HG03095 (cell line): ENCODE measurements around the gene ARID3A.

Source experiments
- ATAC-seq: cut with Tn5 transposase; IDR thresholded peaks from one replicate; pipeline ENCODE4 v1.9.1; 2021; ENCODE audit warnings: moderate library complexity; ENCODE audit not compliant: unreplicated experiment

The ARID3A gene

DNA sequence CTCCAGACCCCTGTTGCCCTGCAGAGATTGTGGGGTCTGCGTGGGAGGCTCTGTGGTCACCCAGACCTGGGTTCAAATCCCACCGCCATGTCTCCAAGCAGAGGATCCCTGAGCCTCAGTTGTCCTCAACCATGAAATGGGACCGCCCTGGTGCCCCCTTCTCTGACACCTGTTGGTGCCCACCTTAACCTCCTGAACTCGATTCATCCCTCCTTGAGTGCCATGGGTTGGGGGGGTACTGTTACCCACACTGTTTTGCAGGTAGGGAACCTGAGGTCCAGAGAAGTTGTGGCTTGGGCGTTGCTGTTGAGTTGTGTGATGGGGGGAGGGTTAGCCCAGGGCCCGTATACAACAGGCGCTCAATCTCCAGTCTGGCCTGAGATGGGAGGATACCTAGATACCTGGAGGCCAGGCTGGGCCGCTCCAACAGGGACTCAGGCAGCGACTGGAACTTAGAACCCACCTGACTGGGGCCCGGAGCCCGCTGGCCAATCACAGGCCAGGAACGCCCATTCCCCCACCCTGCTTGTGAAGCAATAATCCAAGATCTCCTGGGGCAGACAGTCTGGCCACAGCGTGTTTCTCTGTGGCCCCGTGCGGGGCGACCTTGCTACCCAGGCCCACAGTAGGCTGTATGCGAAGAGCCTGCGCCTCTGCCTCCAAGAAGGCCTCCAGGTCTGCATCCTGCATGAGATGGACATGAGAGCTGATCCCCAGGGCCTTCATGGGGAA, 2.8 kb downstream of the ARID3A start:
- ATAC-seq: no peak

DNA sequence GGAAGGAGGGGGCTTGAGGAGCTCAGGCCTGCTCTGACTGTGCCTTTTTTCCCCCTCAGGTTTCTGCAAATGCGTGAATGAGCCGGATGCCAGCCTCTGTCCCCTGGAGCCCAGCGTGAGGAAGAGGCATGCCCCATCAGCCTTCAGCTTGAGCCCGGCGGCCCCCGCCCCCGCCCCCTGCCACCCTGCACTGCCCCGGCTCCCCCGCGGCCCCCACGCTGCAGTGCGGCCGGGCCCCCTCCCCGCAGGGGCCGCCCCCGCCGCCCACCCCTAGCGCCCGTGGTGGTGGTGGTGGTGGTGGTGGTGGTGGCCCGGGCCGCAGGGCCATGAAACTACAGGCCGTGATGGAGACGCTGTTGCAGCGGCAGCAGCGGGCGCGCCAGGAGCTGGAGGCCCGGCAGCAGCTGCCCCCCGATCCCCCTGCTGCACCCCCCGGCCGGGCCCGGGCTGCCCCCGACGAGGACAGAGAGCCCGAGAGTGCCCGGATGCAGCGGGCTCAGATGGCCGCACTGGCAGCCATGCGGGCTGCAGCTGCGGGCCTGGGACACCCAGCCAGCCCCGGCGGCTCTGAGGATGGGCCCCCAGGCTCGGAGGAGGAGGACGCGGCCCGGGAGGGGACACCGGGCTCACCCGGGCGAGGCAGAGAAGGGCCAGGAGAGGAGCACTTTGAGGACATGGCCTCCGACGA, 3.5 kb downstream of the ARID3A start:
- no peak for ATAC-seq

DNA sequence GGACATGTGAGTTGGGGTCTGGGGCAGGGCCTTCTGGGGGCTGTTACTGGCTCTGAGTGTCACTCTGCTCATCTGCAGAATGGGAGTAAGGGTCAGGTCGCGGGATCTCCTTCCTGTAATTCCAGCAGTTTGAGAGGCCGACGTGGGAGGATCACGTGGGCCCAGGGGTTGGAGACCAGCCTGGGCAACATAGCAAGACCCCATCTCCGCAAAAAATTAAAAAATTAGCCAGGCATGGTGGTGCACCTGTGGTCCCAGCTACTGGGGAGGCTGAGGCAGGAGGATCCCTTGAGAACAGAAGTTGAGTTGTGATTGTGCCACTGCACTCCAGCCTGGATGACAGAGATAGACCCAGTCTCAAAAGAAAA, 4.0 kb downstream of the ARID3A start:
- no peak for ATAC-seq

DNA sequence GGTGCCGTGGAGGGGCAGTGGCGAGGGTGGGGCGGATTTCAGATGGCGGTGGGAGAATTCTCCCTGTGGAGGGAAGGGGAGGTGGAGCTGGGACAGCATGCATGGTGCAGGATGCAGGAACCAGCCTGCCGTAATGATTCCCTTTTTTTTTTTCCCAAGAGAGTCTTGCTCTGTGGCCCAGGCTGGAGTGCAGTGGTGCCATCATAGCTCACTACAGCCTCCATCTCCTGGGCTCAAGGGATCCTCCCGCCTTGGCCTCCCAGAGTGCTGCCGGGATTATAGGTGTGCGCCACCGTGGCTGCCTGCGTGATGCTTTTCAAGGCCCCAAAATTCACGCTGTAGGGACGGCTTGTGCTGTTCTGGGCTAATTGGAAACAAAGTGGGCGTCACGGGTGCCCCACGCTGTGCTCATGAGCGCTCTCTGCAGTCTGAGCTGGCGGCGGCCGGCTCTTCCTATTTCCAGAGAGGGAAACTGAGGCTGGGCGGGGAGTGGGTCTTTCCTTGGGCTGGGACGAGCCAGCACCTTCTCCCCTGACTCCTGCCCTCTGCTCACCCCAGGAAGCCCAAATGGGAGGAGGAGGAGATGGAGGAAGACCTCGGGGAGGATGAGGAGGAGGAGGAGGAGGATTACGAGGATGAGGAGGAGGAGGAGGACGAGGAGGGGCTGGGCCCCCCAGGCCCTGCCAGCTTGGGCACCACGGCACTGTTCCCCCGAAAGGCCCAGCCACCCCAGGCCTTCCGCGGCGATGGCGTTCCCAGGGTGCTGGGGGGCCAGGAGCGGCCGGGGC, 6.2 kb downstream of the ARID3A start:
- no peak for ATAC-seq

DNA sequence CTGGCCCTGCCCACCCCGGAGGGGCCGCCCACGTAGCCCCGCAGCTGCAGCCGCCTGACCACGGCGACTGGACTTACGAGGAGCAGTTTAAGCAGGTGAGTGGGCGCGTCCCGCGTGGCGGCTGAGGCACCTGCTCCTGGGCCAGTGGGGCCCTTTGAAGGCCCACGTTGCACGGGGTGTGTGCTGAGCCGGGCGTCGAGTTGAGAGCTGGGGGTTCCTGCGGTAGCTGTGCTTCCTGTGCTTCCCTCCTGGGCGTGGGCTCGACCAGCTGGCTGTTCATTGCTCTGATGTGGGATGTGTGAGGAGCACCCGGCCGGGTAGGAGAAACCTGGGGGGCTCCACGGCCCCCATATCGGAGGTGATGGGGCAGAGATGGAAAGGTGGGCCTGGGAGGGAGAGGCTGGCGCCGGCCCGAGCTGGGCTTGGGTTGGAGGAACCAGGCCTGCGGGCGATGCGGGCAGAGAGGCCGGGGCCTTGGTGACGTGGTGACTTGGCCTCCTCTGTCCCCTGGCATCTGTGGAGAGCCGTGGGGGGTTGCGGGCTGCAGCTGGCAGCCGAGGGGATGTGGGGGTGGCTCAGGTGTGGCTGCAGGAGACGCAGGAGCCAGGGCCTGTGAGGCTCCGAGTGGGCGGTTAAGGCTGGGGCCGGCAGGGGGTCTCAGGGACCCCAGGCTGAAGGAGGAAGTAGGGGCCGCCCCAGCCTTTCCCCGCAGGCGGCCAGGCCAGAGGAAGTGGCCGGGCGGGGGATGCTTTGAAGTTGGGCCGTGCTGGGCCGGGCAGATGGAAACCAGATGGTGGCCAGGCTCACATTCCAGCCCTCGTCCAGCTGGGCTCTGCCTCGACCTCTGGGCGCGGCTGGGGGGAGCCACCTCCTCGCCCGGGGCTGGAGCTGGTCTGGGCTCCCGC, 7.1 kb downstream of the ARID3A start:
- no peak for ATAC-seq

DNA sequence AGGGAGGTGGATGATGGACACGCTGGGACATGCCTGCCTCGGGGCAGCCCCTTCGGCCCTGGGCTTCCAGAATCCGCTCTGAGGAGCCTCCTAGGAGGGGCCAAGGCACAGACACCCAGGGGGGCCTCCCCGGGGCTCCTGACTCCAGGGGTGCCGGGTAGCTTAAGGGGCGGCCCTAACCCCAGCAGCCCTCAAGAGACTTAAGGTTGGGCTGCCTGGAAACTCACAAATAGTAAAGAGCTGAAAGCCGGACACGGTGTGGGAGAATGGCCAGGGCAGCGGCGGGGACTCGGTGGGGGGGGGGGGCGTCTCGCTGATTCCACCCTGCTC, 7.7 kb downstream of the ARID3A start:
- ATAC-seq: no peak

DNA sequence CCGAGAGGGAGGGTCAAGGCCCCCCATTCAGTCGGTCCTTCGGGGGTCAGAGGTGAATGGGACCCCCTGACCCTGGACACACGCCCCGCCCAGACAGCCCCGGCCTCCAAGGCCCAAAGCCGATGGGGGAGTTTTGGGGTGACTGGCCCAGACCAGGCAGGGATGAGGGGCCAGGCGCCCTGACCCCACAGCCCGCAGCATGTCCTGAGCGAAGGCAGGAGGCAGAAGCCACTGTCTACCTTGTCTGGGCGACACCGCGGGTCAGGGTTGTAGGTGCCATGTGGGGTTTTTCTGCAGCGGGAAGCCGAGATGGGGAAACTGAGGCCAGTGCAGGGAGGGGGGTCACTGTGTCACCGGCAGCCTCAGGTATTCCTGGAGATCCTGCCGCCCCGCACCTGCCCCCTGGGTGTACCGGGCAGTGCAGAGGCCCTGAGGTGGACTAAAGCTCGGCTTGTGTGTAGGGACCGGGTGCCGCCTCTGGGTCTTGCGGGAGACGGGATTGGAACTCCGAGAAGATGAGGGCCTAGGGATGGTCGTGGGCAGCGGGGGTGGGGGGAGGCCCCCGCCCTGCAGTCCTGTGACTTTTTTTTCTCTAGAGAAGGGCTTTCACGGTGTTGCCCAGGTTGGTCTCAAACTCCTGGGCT, 8.5 kb downstream of the ARID3A start:
- no peak for ATAC-seq

DNA sequence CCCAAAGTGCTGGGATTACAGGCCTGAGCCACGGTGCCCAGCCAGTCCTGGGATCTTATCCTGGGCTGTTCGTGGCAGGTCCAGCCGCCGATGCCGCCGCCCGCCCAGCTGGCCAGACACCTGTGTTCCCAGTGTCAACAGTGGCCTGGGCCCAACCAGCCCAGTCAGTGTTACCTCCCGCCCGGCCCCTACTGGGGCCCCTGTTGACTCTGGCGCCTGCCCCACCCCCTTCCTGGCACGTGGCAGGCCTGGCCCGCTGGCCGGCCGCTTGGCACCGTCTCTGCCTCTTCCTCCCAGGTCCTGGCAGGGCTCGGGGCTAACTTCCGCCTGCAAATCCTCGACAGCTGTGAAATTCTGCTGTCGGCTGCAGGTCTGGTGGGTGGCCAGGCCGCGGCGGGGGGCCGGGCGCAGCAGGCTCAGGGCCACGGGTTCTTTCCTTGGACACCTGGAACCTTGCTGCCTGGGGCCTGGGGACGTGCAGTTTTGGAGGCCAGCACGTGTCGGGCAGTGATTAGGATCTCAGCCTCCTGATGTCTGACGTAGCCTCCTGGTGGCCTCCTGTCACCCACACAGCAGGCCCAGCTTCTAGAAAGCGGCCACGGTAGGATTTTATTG, 9.1 kb downstream of the ARID3A start:
- no peak for ATAC-seq

DNA sequence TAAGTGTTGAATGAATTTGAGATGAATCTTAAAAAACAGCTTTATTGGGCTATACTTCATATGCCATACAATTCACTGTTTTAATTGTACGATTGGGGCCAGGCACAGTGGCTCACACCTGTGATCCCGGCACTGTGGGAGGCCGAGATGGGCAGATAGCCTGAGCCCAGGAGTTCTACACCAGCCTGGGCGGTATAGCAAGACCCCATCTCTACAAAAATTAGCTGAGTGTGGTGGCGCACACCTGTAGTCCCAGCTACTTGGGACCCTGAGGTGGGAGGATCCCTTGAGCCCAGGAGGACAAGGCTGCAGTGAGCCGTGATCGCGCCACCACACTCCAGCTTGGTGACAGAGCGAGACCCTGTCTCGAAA, 10.3 kb downstream of the ARID3A start:
- ATAC-seq: no peak

DNA sequence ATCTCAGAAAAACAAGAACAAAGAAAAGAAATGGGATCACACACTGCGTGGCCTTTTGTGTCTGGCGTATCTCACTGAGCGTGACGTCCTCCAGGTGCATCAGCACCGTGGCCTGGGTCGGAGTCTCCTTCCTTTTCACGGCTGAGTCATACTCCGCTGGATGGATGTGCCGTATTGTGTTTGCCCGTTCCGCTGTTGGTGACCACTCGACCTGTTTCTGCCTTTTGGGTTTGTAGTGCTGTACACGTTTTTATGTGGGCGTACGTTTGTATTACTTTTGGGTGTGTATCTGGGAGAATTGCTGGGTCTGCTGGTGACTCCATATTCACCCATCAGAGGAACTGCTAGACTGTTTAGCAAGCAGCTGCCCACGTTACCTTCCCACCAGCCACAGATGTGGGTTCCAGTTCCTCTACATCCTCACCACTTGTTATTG, 11.4 kb downstream of the ARID3A start:
- no peak for ATAC-seq

DNA sequence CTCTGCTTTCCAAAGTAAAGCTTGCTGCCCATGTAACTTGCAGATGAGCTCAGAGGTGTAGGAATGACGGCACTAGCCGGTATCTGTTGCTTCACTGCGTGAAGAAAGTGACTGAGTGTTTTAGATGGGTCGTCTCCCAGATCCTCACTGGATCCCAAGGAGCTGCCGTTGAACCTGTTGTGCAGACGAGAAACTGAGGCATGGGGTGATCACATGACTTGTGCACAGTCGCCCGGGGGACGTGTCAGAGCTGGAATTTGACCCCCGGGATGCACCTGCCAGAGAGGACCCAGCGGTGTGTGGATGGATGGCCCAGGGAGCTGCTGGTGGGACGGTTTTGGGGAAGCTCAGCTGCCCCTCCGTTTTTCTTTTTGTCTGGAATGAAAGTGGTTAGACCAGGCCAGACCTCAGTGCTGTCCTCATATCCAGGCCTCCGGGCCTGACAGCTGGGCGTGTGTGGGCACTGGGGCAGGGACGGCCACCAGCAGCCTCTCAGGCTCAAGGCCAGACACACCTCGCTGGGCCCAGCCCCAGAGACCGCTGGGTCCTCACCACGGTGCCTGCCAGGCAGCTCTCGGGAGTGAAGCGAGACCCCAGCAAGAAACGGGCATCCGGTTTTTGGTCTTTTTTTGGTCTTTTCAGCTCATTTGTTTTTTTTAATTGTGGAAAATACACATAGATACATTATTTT, 12.5 kb downstream of the ARID3A start:
- no peak for ATAC-seq

DNA sequence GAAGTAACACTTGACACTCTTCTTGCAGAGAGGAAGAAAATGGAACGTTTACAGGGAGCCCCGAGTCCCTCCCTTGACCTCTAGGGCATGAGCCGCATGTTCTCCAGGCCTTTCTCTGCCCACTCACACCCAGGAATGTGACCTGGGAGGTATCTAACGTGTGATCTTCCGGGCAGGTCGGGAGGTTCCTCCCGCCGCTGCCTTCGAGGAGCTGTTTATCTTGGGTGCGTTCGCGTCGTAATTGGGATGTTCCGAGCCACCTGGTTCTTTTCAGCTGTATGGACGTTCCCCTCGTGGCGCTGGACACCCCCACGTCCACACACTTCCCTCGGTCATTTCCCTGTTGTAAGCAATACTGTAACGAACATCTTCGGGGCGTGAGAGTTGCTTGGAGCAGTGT, 13.6 kb downstream of the ARID3A start:
- ATAC-seq: no peak

DNA sequence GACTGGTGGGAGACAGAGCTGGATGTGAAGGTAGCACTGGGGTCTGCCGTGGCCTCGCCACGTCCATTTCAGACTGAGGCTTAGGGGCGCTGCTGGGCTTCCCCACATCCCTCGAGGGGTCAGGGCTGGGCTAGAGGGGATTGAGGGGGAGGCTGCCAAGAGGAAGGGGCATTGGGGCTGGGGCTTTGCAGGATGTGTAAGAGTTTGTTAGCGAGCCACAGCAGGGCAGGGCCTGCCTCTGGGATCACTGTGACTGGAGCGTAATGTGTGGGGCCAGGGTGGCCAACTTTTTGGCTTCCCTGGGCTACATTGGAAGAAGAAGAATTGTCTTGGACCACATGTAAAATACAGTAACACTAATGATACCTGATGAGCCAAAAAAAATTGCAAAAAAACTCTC, 14.1 kb downstream of the ARID3A start:
- no peak for ATAC-seq

DNA sequence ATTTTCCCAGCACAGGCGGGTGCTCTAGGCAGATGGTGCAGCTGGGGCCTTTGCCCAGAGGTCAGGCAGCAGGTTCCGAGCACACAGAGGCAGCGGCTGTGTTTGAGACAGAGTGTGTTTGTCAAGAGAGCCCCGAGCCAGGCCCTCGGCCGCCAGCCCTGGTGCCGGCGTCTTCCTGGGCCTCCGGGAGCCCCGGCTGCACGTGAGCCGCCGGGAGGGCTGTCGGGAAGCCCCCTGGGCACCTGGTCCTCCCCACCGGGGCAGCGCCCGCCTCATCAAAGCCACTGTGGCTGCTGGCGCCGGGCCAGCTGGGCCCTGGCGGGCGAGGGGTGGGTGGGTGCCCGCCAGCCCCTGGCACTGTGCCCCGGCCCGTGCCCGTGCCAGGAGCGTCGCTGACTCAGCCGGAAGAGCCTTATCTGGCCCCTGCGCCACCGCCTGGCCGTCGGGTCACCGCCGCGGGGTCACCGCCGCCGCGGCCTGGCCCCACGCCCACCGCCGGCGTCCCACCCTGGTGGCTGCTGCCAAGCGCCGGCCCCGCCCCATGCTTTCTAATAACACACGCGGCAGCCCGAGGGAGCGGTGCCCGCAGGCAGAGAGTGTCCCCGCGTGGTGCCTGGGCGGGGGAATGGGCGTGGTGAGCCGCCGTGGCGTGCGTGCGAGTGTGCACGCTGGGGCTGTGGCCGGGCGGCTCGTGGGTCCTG, 14.9 kb downstream of the ARID3A start:
- no peak for ATAC-seq

DNA sequence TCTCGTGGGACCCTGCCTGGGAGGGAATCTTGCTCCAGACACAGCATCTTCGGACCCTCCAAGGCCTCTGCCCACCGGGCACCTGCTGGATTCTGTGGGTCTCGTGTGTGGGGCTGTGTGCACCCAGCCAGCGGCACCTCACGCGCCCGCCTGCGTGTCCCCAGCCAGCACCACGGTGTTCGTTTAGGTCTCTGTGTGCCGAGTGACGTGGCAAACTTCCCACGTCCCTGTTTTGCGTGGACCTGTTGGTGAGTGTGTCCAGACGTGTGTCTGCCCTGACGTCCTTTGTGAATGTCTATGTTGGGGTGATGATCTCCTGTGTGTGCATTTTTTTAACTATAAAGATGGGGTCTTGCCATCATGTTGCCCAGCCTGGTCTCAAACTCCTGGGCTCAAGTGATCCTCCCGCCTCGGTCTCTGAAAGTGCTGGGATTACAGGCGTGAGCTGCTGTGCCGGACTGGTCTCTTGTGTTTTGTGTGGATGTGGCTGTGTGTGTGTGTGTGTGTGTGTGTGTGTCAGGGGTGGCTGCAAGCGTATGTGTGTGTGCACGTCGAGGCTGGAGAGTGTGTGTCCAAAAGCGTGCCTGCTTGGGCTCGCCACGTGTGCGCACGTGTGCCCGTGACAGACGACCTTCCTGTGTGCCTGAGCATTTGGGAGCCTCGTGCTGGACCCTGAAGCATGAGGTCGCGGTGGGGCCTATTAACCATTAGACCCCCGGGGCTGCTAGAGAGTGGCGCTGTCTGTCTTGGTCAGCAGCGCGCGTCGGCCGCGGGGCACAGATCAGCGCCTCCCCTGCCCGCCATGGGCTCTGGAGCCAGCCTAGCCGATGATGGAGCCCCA, 15.7 kb downstream of the ARID3A start:
- ATAC-seq: no peak

DNA sequence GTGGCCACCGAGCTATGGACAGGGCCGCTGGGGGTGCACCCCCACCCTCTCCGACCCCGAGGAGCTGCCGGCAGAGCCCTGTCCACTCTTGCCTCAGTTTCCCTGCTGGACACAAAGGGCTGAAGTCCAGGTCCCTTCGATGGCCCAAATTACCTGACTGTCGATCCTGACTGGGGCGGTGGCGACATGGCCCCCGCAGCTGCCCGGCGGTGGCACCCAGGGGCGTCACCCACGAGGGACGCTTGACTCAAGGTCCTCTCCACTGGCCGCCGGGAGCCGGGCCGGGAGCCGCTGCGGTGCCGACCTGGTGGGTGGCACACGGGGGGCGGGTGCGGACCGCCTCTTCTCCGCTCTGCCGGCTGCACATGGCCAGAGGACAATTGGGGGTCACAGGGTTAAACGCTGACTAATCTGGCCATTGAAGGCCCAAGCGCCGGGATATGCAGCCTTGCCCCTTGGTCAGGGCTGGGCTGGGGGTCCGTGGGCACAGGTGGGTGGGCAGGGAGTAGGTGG, 16.4 kb downstream of the ARID3A start:
- ATAC-seq: no peak

DNA sequence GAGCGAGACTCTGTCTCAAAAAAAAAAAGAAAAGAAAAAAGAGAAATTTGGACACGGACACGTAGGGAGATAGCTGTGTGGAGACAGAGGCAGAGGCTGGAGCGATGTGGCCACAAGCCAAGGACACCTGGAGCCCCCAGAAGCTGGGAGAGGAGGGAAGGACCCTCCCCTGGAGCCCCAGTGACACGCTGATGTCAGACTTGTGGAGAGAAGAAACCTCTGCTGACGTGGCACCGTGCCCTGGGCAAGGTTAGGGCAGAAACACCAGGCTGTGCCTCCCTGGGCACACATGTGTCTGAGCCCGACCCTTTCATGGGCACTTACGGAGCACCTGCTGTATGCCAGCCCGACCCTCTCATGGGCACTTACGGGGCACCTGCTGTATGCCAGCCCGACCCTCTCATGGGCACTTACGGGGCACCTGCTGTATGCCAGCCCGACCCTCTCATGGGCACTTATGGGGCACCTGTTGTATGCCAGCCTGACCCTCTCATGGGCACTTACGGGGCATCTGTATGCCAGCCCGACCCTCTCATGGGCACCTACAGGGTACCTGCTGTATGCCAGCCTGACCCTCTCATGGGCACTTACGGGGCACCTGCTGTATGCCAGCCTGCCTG, 17.8 kb downstream of the ARID3A start:
- no peak for ATAC-seq
